Suppressor macrophage treated with lipopolysaccharide for 4 hours (primary cell): ENCODE data around the gene COA8.
A peak's percentile ranks its signal among the peaks of the same experiment; 100 is the strongest.

Experiments used
- DNase-seq: peaks from one replicate; pipeline ENCODE4 v3.0.0-alpha.2; 2020

The COA8 gene

DNA sequence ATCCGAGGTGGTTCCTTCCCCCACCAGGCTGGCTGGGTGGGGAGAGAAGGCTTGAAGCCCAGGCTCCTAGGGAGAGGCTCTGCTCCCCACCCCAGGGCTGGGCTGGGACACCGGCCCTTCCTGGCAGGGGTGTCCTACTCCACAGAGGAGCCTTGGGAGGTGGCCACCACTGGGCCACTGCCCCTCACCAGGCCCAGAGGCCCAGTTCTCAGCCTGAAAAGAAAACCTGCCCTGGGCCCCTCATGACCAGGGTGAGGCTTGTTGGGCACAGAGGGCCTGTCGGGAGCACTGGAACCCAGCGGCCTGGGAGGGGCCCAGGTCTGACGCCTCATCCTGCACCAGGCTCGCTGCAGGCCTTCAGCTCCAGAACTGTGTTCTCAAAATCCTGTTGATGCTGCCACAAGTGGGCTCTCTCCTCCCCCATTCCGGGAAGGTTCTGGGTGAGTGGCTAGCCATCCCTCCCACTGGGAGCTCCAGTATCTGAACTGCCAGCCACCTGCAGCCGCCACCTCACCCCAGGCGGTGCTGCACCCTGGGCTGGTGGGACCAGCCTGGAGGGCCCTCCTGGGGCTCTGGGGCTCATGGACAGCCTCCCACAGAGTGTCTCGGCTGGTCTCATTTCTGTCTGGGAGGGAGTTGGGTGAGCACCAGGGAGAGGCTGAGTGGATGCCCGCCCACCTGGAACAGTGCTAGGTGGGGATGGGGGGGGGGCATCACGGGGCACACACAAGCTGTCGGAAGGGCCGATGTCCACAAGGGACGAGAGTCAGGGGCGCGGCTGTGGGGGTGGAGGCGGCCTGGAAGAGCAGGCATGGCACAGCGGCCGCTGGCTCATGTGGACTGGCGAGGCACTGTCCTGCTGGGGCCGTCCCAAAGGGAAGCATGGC is 12.1 kb upstream of the COA8 start:
- no peak for DNase-seq

DNA sequence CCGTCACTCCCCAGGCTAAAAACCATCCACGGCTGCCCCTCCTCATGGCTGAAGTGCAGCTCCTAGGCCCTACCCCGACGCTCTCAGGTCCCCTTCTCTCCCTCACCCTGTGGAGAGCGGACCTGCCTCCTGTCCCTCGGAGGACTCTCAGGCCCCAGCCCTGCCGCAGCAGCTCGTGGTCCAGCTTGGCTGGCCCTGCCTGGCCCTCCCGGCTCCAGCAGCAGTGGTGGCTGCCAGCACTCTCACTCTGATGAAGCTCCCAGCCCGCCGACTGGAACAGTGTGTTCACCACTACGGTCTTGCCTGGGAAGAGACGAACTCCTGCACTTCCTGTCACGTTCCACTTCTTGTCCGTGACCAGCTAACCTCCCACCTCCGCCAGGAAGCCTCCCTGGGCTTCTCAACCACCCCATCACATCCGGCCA is 11.4 kb upstream of the COA8 start:
- DNase-seq: no peak

DNA sequence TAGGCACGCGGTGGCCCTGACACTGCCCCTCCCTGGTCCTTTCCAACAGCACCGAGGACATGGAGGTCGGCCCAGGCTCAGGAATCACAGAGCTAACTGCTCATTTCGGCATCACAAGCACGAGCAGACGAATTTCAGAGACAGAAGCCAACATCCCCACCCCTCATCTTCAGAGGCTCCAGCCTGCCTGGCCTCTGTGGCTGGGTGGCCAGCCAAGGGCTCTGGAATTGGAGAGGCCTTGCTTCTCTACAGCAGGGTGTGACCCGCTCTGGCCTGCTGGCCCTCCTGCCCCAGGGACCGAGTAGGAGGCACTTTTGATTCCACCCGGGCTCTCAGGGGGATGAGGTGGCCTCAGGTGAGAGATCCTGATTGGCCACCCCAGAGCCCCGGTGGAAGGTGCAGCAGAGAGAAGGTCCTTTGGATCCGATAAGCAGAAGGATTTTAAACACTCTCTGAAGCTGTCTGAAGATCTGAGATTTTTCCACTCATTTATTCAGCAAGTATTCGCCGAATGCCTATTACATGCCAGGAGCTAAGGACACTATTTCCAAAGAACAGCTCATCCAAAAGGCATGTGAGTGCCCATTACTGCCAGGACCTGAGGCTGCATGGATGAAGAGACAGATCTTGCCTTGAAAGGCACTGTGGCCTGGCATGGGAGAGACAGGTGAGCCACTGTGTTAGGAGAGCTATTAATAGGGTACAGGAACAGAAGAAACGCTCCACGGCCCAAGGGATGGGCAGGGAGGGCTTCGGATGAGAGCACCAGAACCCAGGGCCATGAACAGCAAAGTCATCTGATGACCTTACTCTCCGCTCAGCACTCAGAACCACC is 10.5 kb upstream of the COA8 start:
- DNase-seq: no peak

DNA sequence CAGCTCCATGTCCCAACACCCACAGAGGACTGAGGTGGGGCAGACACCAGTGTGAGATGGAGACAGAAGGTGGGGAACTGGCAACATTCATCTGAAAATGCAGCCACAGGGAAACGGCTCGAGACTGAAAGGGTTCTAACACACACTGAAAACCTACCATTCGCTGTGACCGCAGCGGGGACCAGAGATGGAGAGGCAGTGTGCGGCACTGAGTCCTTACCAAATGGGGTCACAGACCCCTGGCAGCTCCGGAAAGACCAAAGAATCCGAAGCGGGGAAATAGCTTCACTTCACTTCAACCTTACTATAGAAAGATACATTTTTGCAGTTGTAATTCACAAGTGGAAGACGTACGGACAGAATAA is 9.9 kb upstream of the COA8 start:
- DNase-seq: no peak

DNA sequence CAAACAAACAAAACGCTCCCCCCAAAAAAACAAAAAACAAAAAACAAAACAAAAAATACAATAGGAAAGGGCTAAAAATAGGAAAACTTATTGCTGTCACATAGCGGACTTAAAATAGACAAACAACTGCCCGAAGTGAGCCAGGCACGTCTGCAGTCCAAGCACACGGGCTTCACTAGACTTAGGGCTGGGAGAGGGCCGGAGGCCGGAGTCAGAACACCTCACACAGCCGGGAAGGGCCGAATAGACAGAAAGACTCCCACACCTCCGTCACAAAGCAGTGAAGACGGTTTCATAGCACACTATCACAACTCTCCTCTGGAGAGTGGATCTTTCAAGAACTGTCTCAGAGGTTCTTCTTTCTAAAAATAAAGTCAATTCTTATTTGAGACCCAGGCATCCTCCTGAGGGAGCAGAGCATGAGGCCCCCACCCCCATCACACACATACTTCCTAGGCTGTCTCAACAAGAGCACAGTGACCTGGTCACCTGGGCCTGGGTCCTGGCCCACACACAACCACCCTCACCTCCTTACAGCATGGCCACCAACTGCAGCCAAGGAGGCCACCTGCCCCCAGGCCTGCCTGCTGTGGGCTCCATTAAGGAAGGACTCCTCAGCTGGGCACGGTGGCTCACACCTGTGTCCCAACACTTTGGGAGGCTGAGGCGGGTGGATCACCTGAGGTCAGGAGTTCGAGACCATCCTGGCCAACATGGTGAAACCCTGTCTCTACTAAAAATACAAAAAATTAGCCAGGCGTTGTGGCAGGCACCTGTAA is 7.0 kb upstream of the COA8 start:
- no peak for DNase-seq

DNA sequence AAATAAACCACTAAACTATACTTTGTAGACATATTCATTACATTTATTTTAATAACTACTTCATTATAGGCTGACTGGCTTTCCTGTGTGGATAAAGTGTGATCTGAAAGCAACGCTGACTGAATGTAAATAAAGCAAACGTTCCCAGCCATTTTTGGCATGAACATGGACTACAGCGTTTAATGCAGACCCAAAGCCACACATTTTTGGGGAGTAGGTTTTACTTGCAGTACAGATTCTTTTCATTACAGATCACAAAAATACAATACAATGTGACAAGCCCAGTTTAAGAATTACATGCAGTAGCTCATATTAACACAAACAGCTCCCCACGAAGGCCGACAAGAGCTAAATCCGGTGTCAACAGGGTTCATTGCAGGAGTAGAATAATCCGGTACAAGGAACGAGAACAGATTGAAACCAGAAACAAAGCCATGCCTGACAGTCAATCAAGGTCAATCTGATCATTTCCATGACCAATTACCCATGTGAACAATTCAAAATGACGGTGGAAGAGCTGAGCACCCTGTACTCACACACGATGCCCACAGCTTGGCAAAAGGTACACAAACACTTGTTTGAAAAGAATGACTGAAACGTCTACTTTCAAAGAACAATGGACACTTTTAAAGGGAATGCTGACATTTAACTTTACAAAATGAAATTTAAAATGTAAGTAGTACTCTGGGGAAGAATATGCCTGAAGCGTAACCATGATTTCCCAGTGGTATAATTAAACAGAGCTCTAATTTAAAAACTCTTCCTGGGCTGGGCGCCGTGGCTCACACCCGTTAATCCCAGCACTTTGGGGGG is 5.6 kb upstream of the COA8 start:
- DNase-seq: no peak

DNA sequence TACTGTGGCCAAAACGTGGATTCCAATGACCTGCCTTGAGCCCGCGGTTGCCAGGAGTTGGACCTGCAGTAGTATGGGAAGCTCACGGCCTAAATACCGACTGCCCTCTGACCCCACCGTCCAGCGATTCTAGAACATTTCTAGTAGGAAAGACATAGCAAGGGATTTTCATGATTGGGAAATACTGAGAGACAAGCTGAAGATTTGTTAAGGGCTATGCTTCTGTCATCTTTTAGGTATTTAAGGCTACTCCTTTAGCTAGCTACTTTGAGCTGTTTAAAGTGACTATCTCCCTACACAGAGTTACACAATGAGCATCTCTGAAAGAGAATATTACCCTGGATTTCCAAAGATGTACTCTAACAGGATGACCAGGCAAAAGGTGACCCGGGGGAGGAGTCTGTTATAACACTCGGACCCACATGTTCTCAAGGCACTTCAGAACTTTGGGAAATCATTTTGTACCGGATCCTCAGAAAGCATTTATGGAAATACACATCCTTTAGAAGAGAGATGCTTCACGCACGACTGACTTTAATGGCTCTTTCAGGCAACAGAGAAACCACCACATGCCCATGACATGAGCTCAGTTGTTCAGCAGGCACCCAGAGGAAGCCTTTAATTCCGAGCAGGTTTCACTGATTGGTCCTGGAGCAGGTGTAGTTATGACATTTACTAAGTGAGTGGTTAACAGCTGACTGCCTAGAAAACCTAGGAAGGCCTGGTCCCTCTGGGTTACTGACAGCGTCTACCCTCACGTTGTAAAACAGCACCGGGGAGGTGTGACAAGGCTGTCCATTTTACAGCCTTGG is 4.5 kb upstream of the COA8 start:
- DNase-seq: no peak

DNA sequence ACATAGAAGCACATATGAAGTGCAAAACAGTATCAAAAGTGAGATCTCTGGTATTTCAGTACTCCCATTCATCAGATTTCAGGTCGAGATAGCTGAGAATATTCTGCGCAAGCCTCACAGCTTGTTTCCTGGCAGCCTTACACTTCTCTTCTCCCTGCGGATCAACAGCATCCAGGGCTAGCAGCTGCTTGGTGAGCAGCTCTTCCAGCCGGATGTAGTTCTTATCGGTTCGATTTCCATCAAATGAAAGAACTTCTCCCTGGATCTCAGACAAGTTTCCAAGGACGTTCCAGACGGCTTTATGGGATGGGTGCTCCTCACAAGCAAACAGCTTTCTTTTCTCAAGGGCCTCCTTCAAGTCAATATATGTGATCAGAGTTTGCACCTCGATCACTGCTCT is 3.0 kb upstream of the COA8 start:
- no peak for DNase-seq

DNA sequence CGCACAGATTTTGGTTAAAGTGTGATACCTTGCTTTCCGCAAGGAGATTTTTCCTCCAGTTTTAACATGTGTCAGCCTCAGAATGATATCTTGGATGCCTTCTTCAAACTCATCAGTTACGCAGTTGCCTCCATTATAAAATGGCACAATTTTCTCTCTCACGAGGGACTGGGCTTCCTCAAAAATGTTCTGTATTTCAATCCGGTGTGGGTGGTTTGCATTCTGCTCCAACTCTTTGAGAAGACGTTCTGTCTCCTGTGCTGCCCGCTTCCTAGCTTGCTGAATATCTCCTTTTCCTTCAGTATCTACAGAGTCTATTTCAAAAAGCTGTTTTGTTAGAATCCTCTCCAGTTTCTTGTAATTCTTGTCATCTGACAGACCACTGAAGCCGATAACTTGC is 2.1 kb upstream of the COA8 start:
- DNase-seq: peak; percentile 3

DNA sequence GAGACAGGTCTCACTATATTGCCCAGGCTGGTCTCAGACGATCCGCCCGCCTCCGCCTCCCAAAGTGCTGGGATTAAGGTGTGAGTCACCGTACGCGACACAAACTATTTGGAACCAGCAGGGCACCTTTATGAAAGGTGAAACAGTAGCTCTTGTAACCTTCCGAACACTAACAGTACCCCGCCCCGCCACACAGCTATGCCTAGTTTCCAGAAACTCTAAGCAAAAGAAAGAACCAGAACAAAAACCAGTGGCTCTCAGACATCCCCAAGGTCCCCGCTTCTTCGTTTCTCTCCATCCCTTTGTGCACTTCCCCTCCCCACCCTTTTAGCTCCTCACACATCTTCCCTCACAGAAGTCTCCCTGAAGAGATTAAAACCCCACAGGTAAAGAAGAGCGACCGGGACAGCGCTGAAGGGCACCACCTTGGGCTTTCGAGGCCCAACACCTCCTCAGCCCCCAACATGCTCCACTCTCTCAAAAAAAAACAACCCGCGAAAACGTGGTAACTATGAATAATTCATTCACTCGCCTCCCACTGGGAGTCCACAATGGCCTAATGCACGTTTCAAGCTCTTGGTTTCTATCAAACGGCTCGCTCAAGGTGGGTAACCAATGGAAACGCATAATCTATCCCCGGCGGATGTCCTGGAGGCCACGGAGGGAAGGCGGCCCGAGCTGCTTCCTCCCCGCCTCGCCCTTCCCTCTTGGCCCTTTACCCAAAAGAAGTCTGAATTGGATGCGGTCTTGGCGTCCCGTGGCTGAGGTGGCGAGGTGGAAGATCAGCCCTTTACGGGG is 1.2 kb upstream of the COA8 start:
- DNase-seq: peak; percentile 43

DNA sequence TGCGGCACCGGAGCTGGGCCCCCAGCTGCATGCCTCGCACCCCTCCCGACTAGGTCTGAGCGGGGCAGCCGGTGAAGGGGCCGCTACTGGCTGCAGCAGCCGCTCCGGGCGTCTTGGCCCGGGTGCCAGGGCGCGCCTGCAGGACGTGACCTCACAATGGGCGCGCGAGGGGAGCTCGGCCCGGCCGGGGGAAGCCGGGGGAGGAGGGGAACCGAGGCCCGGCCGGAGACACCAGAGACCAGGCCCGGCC is 656 bp upstream of the COA8 start:
- peak; percentile 59 for DNase-seq

DNA sequence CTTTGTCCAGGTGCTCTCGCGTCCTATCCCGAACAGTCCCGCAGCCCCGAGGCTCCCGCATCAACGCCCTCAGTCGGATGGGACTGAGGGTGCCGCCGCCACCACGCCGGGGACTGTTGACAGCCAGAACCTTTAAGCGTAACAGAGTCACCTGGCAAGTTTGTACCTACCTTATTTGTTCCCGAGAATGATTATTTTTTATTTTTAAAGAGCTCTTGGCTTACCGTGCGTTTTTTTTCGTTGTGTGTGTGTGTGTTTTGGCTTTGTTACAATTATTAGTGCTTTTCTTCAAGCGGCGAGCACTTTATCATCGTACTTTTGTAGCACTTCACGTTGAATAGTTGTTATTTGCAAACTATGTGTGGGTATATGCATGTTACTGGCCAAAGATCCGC is 463 bp downstream of the COA8 start:
- DNase-seq: no peak

DNA sequence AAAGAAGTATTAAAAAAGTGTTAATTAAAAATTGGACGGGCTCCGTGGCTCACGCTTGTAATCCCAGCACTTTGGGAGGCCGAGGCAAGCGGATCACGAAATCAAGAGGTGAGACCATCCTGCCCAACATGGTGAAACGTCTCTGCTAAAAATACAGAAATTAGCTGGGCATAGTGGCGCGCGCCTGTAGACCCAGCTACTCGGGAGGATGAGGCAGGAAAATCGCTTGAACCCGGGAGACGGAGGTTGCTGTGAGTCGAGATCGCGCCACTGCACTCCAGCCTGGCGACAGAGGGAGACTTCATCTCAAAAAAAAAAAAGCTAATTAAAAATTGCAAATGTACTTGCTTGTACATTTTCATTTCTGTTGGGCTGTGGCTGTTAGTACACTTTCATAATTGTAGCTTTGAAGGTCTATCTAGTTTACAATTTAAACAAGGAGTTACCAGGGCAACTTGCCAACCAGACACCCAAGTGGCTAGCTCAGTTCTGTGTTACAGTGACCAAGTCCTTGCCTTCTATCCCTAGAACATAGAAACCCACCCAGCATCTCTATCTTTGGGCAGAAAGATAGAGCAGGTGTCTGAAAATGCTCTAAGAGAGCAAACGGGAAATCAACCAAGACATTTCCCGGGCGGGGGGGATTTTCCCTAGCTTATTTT is 1.2 kb downstream of the COA8 start:
- DNase-seq: no peak

DNA sequence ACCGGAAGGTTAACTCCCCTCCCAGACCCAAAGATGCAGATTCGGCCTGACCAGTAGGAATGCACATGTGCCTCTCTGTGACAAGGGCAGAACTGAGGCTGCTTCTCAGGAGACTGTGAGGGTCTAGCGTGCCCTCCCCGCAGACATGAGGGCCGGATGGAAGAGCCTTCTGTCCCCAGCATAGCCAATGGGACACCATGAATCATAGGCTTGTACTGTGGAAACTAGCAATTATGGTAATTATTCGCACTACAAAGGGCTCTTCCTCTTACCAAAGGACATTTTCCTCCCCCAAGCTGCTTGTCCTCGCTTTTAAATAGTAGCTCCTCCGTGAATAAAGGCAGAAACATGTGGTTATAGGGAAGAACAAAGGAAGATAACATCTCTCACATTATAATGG is 6.2 kb downstream of the COA8 start:
- DNase-seq: no peak

DNA sequence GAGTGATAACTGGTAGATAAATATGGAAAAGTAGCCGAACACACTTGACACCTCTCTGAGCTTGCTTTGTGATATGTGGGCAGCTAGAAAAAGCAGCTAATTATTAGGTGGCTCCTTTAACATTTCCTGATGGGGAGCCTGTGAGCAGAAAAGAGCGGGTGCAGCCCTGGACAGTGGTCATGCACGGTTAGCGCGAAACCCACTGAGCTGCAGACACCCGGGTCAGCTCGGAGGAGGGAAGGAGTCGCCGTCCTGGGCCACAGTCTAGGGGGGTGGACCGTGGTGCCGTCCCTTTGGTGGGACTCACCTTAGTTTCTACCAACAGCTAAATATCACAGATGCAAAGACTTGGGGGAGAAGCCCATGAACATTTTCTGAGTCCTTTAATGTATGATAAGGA is 6.6 kb downstream of the COA8 start:
- no peak for DNase-seq

DNA sequence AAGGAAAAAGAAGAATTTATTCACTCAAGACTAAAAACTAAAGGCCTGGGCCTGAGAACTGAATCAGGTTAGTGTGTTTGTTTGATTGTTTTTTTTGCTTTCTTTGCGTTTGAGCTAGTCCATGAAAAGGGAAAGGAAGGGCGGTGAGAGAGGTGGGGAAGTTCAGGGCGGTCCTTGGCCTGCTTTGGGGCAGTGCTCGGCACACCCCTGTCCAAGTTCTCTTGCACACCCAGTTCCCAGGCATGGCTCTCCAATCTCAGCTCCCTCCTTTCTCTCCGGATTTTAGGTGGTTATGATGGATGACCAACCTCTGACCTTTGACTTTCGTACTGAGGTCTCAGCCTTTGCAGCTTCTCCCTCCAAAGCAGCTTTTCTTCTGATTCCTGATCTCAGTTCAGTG is 11.3 kb downstream of the COA8 start:
- no peak for DNase-seq

DNA sequence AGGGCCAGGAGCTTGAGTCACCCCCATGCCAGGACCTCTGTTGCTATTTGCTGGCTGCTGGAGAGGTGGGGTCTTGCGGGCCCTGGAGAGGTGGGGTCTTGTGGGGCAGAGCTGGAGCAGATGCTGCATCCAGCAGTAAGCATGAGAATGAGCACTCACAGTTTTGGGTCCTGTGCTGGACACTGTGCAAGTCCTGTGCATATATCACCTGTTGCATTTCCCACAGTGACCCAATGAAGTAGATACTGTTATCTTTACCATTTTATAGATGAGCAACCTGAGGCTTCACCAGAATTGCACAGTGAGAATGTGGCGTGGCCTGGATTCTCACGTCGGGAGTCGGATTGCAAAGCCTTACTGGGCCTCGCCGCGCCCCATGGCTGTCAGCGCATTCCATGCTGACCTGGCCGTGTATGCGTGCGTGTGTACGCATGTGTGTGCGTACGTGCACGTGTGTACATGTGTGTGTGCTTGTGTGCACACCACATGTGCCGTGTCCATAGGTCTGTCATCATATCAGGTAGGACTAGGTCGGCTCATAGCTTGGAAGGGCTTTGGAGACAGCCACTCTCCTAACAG is 12.0 kb downstream of the COA8 start:
- DNase-seq: no peak

DNA sequence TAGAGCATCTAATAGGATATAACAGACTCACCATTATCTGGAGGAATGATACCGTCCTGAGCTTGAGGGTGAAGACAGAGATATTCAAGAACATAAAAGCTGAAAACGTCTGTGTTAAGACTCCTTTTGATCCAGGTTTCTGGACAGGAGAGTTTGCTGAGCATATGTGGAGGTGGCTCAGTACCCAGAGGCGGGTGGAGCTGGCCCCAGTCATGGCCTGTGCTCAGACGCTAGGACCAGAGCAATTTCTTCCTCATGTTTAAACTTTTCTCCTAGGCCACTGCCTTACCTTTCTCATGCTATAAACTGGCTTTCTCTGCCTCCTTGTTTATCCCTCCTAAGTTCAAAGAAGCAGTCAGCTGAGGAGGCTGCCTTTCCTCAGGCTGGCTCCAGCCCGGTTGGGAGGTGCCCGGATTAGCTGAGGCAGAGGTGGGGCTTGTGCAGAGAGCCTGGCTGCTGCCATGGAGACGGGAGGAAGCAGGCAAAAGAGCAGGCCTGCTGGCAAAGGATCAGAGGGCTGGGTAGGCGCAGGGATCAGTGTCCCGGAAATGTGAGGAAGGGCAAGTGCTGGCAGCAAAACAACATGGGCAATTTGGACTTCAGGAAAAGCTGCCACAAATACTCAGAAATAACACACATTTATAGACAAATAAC is 13.7 kb downstream of the COA8 start:
- no peak for DNase-seq

DNA sequence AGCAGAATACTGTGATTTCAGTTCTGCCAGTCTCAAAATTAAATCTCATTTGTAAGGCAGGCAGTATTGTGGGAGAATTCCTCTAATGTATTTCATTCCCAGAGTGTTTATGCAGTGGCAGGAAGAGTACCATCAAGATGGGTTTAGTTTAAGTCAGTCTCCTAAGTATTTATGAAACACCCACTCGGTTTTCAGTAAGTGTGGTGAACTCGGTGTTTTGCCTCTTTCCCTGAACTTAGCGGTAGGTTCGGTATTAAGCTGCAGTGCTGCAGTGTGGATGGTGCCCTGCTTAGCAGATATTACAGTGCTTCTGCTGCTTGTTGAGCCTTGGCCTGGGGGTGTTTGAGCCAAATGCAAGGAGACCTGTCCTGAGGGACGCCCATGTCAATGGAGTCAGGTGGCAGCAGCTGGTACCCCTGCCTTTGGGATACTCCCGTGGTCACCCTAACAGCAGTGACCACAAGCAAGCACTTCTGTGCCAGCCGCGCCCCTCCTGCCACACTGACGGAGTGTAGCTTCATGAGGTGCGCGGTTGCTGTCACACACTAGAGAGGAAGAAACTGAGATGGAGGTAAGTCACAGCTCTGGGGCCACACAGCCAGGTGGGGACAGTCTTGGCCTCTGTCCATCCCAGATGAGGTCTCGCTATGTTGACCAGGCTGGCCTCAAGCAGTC is 15.8 kb downstream of the COA8 start:
- no peak for DNase-seq
